MM.1S (cell line): Measurements from ENCODE around the gene RBFOX2.

Source experiments
- EZH2 ChIP-seq: fragments of 300-600 bp; sonication (generic); optimal IDR thresholded peaks from 2 replicates; pipeline ENCODE3; 2017; ENCODE audit warnings: low read depth, mild to moderate bottlenecking, antibody characterized with exemption, low read length, mixed read lengths
- TF ChIP-seq, protein P1 (sequence below): fragments of 300-600 bp; sonication (generic); IDR thresholded peaks from 2 replicates; pipeline ENCODE4 v1.5.1; 2016; ENCODE audit warnings: antibody characterized with exemption, low read length, mixed read lengths

GRCh38 chr22:35882211-35883030 lies 146.2 kb downstream of the RBFOX2 start:
- TF ChIP-seq, protein P1, sequence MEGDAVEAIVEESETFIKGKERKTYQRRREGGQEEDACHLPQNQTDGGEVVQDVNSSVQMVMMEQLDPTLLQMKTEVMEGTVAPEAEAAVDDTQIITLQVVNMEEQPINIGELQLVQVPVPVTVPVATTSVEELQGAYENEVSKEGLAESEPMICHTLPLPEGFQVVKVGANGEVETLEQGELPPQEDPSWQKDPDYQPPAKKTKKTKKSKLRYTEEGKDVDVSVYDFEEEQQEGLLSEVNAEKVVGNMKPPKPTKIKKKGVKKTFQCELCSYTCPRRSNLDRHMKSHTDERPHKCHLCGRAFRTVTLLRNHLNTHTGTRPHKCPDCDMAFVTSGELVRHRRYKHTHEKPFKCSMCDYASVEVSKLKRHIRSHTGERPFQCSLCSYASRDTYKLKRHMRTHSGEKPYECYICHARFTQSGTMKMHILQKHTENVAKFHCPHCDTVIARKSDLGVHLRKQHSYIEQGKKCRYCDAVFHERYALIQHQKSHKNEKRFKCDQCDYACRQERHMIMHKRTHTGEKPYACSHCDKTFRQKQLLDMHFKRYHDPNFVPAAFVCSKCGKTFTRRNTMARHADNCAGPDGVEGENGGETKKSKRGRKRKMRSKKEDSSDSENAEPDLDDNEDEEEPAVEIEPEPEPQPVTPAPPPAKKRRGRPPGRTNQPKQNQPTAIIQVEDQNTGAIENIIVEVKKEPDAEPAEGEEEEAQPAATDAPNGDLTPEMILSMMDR = no peak
- TF ChIP-seq EZH2 = no peak
